Measurements from ENCODE around the gene DSC3. TPM values are rescaled to one million over a fixed set of nuclear protein-coding genes. Genes with fewer than 3 reads are reported as not detected.
A peak's percentile ranks its signal among the peaks of the same experiment; 100 is the strongest.

DSC3 gene
- total and polyA plus RNA-seq, 2 donors (not counting 3 experiments of a cell fraction or from before 2014, with no cell fraction given) = 0.04 to 0.18 TPM

GRCh38 chr18:31041271-31042083, 1.1 kb downstream of the DSC3 start:
- TF ChIP-seq EZH2 (IDR thresholded peaks at IDR 0.05; ENCODE audit: borderline replicate concordance, low read depth, low read length, severe bottlenecking) (peak; percentile 83), MAX (IDR thresholded peaks at IDR 0.05; ENCODE audit: insufficient read depth, insufficient read length) (no peak)

GRCh38 chr18:31040686-31041270, 1.8 kb downstream of the DSC3 start:
- no peaks in the 10 kb centered on the region for H4K20me1 ChIP-seq (replicated peaks; ENCODE audit: control insufficient read depth, extremely low read depth, insufficient read depth, low read length)
- intact Hi-C loops (cut with micrococcal nuclease) (no loop called here), dilution Hi-C loops (cut with MboI; ENCODE audit: extremely low pct_ligation_motif_present, low sequenced_read_pairs) (no loop called here)
- no peaks in the 10 kb centered on the region for H3K9me3 ChIP-seq (replicated peaks; ENCODE audit: control insufficient read depth, insufficient read depth, low read length)
- H3K4me3 ChIP-seq (replicated peaks in 1 of 3; ENCODE audit: insufficient read depth in 1 of 3, low read depth in 1 of 3, low read length in 3 of 3) = no peak overlapping the region
- BruUV-seq (replicated peaks) = no TSS peak
- peaks cover 27 to 49% of the 10 kb centered on the region in 2 experiments for H3K27me3 ChIP-seq (ENCODE audit: control insufficient read depth in 2 of 2, insufficient read depth in 2 of 2, low read length in 2 of 2)
- H3K9ac ChIP-seq (replicated peaks; ENCODE audit: extremely low read depth, insufficient read depth, low read length) = no peak overlapping the region
- H3K9me1 ChIP-seq (replicated peaks; ENCODE audit: control insufficient read depth, extremely low read depth, insufficient read depth, low read length) = no peaks in the 10 kb centered on the region
- ChIA-PET CTCF (no interaction called here), POLR2A (no interaction called here)
- no peaks in the 10 kb centered on the region for H3K36me3 ChIP-seq (ENCODE audit: control insufficient read depth in 2 of 2, extremely low read depth in 1 of 2, insufficient read depth in 2 of 2, low read length in 2 of 2)
- FAIRE-seq = no peak
- H3K4me2 ChIP-seq (ENCODE audit: insufficient read depth, low read length) = peak overlapping the region; percentile 19
- H3K4me1 ChIP-seq (ENCODE audit: control insufficient read depth, extremely low read depth, insufficient read depth, low read length) = peaks cover 3% of the 10 kb centered on the region
- no peaks in the 10 kb centered on the region for H3K79me2 ChIP-seq (ENCODE audit: control insufficient read depth, insufficient read depth, low read length)
- H3K27ac ChIP-seq (ENCODE audit: insufficient read depth, low read depth, low read length) = no peak overlapping the region
- no peak for DNase-seq (ENCODE audit: low read depth, low spot score)
- no peak overlapping the region for H2AFZ ChIP-seq (ENCODE audit: low read depth, low read length)
- TF ChIP-seq MYC (IDR thresholded peaks at IDR 0.05; ENCODE audit: low read depth, low read length) (no peak), POLR2A (IDR thresholded peaks at IDR 0.05; ENCODE audit: low read depth, low read length) (no peak), EZH2 (IDR thresholded peaks at IDR 0.05; ENCODE audit: borderline replicate concordance, low read depth, low read length, severe bottlenecking) (no peak), FOS (IDR thresholded peaks at IDR 0.05; ENCODE audit: borderline replicate concordance, insufficient read depth, low read length) (no peak), GATA2 (IDR thresholded peaks at IDR 0.05; ENCODE audit: insufficient read depth, insufficient read length, low read depth, low read length) (no peak), POLR2AphosphoS5 (IDR thresholded peaks at IDR 0.05; ENCODE audit: insufficient read depth, low read depth, low read length) (no peak), JUN (IDR thresholded peaks at IDR 0.05; ENCODE audit: borderline replicate concordance, insufficient read depth, insufficient read length, low read depth) (no peak), MAX (IDR thresholded peaks at IDR 0.05; ENCODE audit: insufficient read depth, insufficient read length) (no peak)
- TF ChIP-seq, protein P1, sequence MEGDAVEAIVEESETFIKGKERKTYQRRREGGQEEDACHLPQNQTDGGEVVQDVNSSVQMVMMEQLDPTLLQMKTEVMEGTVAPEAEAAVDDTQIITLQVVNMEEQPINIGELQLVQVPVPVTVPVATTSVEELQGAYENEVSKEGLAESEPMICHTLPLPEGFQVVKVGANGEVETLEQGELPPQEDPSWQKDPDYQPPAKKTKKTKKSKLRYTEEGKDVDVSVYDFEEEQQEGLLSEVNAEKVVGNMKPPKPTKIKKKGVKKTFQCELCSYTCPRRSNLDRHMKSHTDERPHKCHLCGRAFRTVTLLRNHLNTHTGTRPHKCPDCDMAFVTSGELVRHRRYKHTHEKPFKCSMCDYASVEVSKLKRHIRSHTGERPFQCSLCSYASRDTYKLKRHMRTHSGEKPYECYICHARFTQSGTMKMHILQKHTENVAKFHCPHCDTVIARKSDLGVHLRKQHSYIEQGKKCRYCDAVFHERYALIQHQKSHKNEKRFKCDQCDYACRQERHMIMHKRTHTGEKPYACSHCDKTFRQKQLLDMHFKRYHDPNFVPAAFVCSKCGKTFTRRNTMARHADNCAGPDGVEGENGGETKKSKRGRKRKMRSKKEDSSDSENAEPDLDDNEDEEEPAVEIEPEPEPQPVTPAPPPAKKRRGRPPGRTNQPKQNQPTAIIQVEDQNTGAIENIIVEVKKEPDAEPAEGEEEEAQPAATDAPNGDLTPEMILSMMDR (IDR thresholded peaks at IDR 0.05; ENCODE audit: extremely low read depth in 1 of 2, insufficient read depth in 1 of 2, low read depth in 1 of 2, low read length in 2 of 2) = no peak

More at GRCh38 chr18:31041271-31042083, 1.1 kb downstream of the DSC3 start:
- Histone ChIP-seq H3K9me3 (replicated peaks; ENCODE audit: control insufficient read depth, insufficient read depth, low read length) (no peaks in the 10 kb centered on the region), H3K4me3 (replicated peaks in 1 of 3; ENCODE audit: insufficient read depth in 1 of 3, low read depth in 1 of 3, low read length in 3 of 3) (no peak overlapping the region), H3K9me1 (replicated peaks; ENCODE audit: control insufficient read depth, extremely low read depth, insufficient read depth, low read length) (no peaks in the 10 kb centered on the region), H4K20me1 (replicated peaks; ENCODE audit: control insufficient read depth, extremely low read depth, insufficient read depth, low read length) (no peaks in the 10 kb centered on the region), H3K4me1 (ENCODE audit: control insufficient read depth, extremely low read depth, insufficient read depth, low read length) (peaks cover 3% of the 10 kb centered on the region), H3K36me3 (ENCODE audit: control insufficient read depth in 2 of 2, extremely low read depth in 1 of 2, insufficient read depth in 2 of 2, low read length in 2 of 2) (no peaks in the 10 kb centered on the region), H3K79me2 (ENCODE audit: control insufficient read depth, insufficient read depth, low read length) (no peaks in the 10 kb centered on the region), H3K9ac (replicated peaks; ENCODE audit: extremely low read depth, insufficient read depth, low read length) (no peak overlapping the region), H3K27ac (ENCODE audit: insufficient read depth, low read depth, low read length) (no peak overlapping the region), H3K27me3 (ENCODE audit: control insufficient read depth in 2 of 2, insufficient read depth in 2 of 2, low read length in 2 of 2) (peaks cover 27 to 49% of the 10 kb centered on the region in 2 experiments), H3K4me2 (ENCODE audit: insufficient read depth, low read length) (peak overlapping the region; percentile 19), H2AFZ (ENCODE audit: low read depth, low read length) (no peak overlapping the region)
- DNase-seq (ENCODE audit: low read depth, low spot score) (peak; percentile 3), FAIRE-seq (no peak)
- no TSS peak for BruUV-seq (replicated peaks)
- dilution Hi-C loops (cut with MboI; ENCODE audit: extremely low pct_ligation_motif_present, low sequenced_read_pairs) (no loop called here), intact Hi-C loops (cut with micrococcal nuclease) (no loop called here)
- ChIA-PET CTCF (no interaction called here), POLR2A (no interaction called here)
